Femur (tissue), 1 donor: Measurements from ENCODE around the gene CDC42BPB.
A peak's percentile ranks its signal among the peaks of the same experiment; 100 is the strongest.

ENCODE experiments used
- DNase-seq: peaks from one replicate; pipeline ENCODE4 v3.0.0-alpha.2; 2017

CDC42BPB gene

GRCh38 chr14:102984336-102985102, 72.8 kb downstream of the CDC42BPB start:
- DNase-seq: no peak

GRCh38 chr14:102983496-102983895, 73.9 kb downstream of the CDC42BPB start:
- DNase-seq: no peak

- no peak for DNase-seq
These were observed 74.4 kb downstream of the CDC42BPB start for GRCh38 chr14:102982852-102983470.

- DNase-seq: no peak
These were observed 76.9 kb downstream of the CDC42BPB start for GRCh38 chr14:102980409-102980810.

- no peak for DNase-seq
These were observed 77.9 kb downstream of the CDC42BPB start for GRCh38 chr14:102979406-102979805.

- DNase-seq: no peak
These were observed 79.9 kb downstream of the CDC42BPB start for GRCh38 chr14:102977475-102977874.

GRCh38 chr14:102975662-102976061, 81.7 kb downstream of the CDC42BPB start:
- DNase-seq: no peak

GRCh38 chr14:102973706-102974285, 83.6 kb downstream of the CDC42BPB start:
- no peak for DNase-seq

- DNase-seq: no peak
These were observed 85.3 kb downstream of the CDC42BPB start for GRCh38 chr14:102971836-102972606.

GRCh38 chr14:102971314-102971713, 86.0 kb downstream of the CDC42BPB start:
- DNase-seq: no peak

GRCh38 chr14:102970496-102970895, 86.9 kb downstream of the CDC42BPB start:
- DNase-seq: no peak

- no peak for DNase-seq
These were observed 87.4 kb downstream of the CDC42BPB start for GRCh38 chr14:102969901-102970300.

GRCh38 chr14:102969060-102969791, 88.1 kb downstream of the CDC42BPB start:
- peak; percentile 65 for DNase-seq

GRCh38 chr14:102968306-102968705, 89.0 kb downstream of the CDC42BPB start:
- DNase-seq: no peak

- no peak for DNase-seq
These were observed 89.9 kb downstream of the CDC42BPB start for GRCh38 chr14:102967506-102967795.

- peak; percentile 83 for DNase-seq
These were observed 90.5 kb downstream of the CDC42BPB start for GRCh38 chr14:102966681-102967505.

- no peak for DNase-seq
These were observed 91.2 kb downstream of the CDC42BPB start for GRCh38 chr14:102965971-102966655.

- DNase-seq: no peak
These were observed 92.1 kb downstream of the CDC42BPB start for GRCh38 chr14:102965282-102965681.

- DNase-seq: no peak
These were observed 93.1 kb downstream of the CDC42BPB start for GRCh38 chr14:102964152-102964730.

- no peak for DNase-seq
These were observed 95.2 kb downstream of the CDC42BPB start for GRCh38 chr14:102962111-102962627.

- DNase-seq: no peak
These were observed 98.9 kb downstream of the CDC42BPB start for GRCh38 chr14:102958461-102958860.
